Measurements from ENCODE around the gene STRIP2.

Gene STRIP2

DNA sequence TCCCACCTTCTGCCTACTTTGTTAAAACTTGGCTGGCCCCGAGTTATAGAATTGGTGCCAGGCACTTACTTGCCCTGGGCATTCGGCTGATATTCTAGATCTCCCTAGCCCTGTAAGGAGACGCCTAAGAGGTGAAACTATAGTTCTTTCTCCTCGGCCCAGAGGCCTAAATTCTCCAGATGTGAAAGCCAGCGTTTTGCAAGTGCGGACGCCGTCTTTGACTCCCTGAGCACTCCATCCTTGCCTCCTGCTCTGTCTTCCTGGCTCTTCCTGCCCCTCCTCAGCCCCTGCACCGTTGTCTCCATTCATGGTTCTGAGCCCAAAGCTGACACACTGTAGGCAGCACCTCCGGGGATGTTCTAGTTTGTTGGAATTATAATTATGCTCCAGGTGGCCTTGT, 79.3 kb downstream of the STRIP2 start:
- Histone ChIP-seq H3K4me3 (ENCODE audit: low read length) (no peak overlapping the region), H3K27ac (ENCODE audit: low read depth, low read length) (no peak overlapping the region), H3K4me2 (ENCODE audit: low read length) (no peak overlapping the region), H3K9me2 (replicated peaks; ENCODE audit: control insufficient read depth, low read length) (no peaks in the 10 kb centered on the region), H3F3A (ENCODE audit: control insufficient read depth, insufficient read depth) (no peaks in the 10 kb centered on the region), H3K4me1 (ENCODE audit: control insufficient read depth, low read length) (no peaks in the 10 kb centered on the region), H3K79me2 (ENCODE audit: control insufficient read depth, low read length) (no peaks in the 10 kb centered on the region), H4K20me1 (ENCODE audit: control insufficient read depth, insufficient read depth, low read depth, low read length) (no peaks in the 10 kb centered on the region), H3K9me3 (ENCODE audit: control insufficient read depth, insufficient read depth, low read length) (no peaks in the 10 kb centered on the region), H3K36me3 (ENCODE audit: control insufficient read depth, low read length) (no peaks in the 10 kb centered on the region), H3K27me3 (ENCODE audit: control insufficient read depth, low read length) (no peaks in the 10 kb centered on the region)
- no peak for TF ChIP-seq EZH2phosphoT487 (IDR thresholded peaks at IDR 0.05; ENCODE audit: borderline replicate concordance, low read length)
- TF ChIP-seq, protein P1, sequence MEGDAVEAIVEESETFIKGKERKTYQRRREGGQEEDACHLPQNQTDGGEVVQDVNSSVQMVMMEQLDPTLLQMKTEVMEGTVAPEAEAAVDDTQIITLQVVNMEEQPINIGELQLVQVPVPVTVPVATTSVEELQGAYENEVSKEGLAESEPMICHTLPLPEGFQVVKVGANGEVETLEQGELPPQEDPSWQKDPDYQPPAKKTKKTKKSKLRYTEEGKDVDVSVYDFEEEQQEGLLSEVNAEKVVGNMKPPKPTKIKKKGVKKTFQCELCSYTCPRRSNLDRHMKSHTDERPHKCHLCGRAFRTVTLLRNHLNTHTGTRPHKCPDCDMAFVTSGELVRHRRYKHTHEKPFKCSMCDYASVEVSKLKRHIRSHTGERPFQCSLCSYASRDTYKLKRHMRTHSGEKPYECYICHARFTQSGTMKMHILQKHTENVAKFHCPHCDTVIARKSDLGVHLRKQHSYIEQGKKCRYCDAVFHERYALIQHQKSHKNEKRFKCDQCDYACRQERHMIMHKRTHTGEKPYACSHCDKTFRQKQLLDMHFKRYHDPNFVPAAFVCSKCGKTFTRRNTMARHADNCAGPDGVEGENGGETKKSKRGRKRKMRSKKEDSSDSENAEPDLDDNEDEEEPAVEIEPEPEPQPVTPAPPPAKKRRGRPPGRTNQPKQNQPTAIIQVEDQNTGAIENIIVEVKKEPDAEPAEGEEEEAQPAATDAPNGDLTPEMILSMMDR (IDR thresholded peaks at IDR 0.05; ENCODE audit: low read depth, low read length, poor library complexity, severe bottlenecking), result no peak

DNA sequence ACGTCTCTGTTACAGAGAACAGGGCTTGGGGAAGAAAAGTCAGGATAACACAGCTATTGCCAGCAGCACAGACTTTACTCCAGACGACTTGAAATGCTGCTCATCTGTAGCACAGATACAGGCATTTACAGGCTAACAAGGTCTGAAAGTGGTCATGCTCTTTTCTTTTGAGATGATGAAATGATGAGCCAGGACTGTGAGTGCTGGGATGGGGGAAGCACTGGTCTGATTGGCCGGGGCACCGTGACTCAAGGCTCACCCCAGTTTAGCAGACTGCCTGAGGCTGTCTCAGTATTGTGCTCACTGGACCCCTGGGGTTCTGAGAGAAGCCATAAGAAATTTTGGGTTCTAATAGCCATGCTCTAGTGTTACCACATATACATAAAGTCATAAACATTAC, 80.5 kb downstream of the STRIP2 start:
- H3K36me3 ChIP-seq (ENCODE audit: control insufficient read depth, low read length), result no peaks in the 10 kb centered on the region
- no peak overlapping the region for H3K4me3 ChIP-seq (ENCODE audit: low read length)
- no peak overlapping the region for H3K27ac ChIP-seq (ENCODE audit: low read depth, low read length)
- no peaks in the 10 kb centered on the region for H4K20me1 ChIP-seq (ENCODE audit: control insufficient read depth, insufficient read depth, low read depth, low read length)
- H3K27me3 ChIP-seq (ENCODE audit: control insufficient read depth, low read length), result peaks cover 3% of the 10 kb centered on the region; the same call in 1 of the 2 replicates
- TF ChIP-seq EZH2phosphoT487 (IDR thresholded peaks at IDR 0.05; ENCODE audit: borderline replicate concordance, low read length), result no peak
- no peaks in the 10 kb centered on the region for H3K79me2 ChIP-seq (ENCODE audit: control insufficient read depth, low read length)
- H3K4me2 ChIP-seq (ENCODE audit: low read length), result no peak overlapping the region
- H3K9me2 ChIP-seq (replicated peaks; ENCODE audit: control insufficient read depth, low read length), result no peaks in the 10 kb centered on the region
- H3K4me1 ChIP-seq (ENCODE audit: control insufficient read depth, low read length), result no peaks in the 10 kb centered on the region
- no peaks in the 10 kb centered on the region for H3F3A ChIP-seq (ENCODE audit: control insufficient read depth, insufficient read depth)
- no peaks in the 10 kb centered on the region for H3K9me3 ChIP-seq (ENCODE audit: control insufficient read depth, insufficient read depth, low read length)

DNA sequence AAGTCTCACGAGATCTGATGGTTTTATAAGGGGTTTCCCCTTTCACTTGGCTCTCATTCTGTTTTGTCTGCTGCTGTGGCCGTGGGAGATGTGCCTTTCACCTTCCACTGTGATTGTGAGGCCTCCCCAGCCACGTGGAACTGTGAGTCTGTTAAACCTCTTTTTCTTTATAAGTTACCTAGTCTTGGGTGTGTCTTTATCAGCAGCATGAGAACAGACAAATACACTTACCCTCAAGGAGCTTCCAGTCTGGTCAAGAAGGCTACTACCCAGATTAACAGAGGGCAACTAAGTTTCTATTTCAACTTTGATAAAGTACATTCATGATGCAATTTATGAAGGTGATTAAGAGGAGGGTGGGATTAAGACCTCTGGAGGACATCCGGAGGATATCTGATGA, 81.1 kb downstream of the STRIP2 start:
- Histone ChIP-seq H3K79me2 (ENCODE audit: control insufficient read depth, low read length) (no peaks in the 10 kb centered on the region), H3K27me3 (ENCODE audit: control insufficient read depth, low read length) (peaks cover 5% of the 10 kb centered on the region; the same call in 1 of the 2 replicates), H3K9me2 (replicated peaks; ENCODE audit: control insufficient read depth, low read length) (no peaks in the 10 kb centered on the region), H3K27ac (ENCODE audit: low read depth, low read length) (no peak overlapping the region), H3K4me2 (ENCODE audit: low read length) (no peak overlapping the region), H3K4me3 (ENCODE audit: low read length) (no peak overlapping the region), H3K9me3 (ENCODE audit: control insufficient read depth, insufficient read depth, low read length) (no peaks in the 10 kb centered on the region), H3K36me3 (ENCODE audit: control insufficient read depth, low read length) (no peaks in the 10 kb centered on the region), H4K20me1 (ENCODE audit: control insufficient read depth, insufficient read depth, low read depth, low read length) (no peaks in the 10 kb centered on the region), H3K4me1 (ENCODE audit: control insufficient read depth, low read length) (no peaks in the 10 kb centered on the region), H3F3A (ENCODE audit: control insufficient read depth, insufficient read depth) (no peaks in the 10 kb centered on the region)
- TF ChIP-seq, protein P1 (IDR thresholded peaks at IDR 0.05; ENCODE audit: low read depth, low read length, poor library complexity, severe bottlenecking), result no peak
- TF ChIP-seq EZH2phosphoT487 (IDR thresholded peaks at IDR 0.05; ENCODE audit: borderline replicate concordance, low read length), result no peak

DNA sequence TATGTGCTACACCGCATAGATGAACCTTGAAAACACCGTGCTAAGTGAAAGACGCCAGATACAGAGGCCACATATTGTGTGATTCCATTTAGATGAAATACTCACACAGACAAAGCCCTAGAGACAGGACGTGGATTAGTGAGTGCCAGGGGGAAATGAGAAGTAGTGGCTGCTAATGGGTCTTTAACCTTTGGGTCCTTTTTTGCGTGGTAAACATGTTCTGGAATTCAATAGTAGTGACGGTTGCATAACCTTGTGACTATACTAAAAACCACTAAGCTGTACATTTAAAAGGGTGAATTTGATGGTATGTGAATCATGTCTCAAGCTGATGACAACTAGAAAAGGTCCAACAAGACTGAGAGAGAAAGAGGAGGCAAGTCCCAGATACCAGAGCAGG, 83.7 kb downstream of the STRIP2 start:
- H3F3A ChIP-seq (ENCODE audit: control insufficient read depth, insufficient read depth), result no peaks in the 10 kb centered on the region
- no peak overlapping the region for H3K4me2 ChIP-seq (ENCODE audit: low read length)
- no peaks in the 10 kb centered on the region for H3K9me2 ChIP-seq (replicated peaks; ENCODE audit: control insufficient read depth, low read length)
- H3K27ac ChIP-seq (ENCODE audit: low read depth, low read length), result no peak overlapping the region
- TF ChIP-seq, protein P1 (IDR thresholded peaks at IDR 0.05; ENCODE audit: low read depth, low read length, poor library complexity, severe bottlenecking), result no peak
- no peak for TF ChIP-seq EZH2phosphoT487 (IDR thresholded peaks at IDR 0.05; ENCODE audit: borderline replicate concordance, low read length)
- H3K79me2 ChIP-seq (ENCODE audit: control insufficient read depth, low read length), result no peaks in the 10 kb centered on the region
- H3K27me3 ChIP-seq (ENCODE audit: control insufficient read depth, low read length), result peaks cover 9% of the 10 kb centered on the region; the same call in 1 of the 2 replicates
- H4K20me1 ChIP-seq (ENCODE audit: control insufficient read depth, insufficient read depth, low read depth, low read length), result no peaks in the 10 kb centered on the region
- H3K36me3 ChIP-seq (ENCODE audit: control insufficient read depth, low read length), result no peaks in the 10 kb centered on the region
- H3K4me3 ChIP-seq (ENCODE audit: low read length), result no peak overlapping the region
- H3K9me3 ChIP-seq (ENCODE audit: control insufficient read depth, insufficient read depth, low read length), result no peaks in the 10 kb centered on the region
- H3K4me1 ChIP-seq (ENCODE audit: control insufficient read depth, low read length), result no peaks in the 10 kb centered on the region
